Measurements from ENCODE around the gene QARS1.

QARS1 gene

DNA sequence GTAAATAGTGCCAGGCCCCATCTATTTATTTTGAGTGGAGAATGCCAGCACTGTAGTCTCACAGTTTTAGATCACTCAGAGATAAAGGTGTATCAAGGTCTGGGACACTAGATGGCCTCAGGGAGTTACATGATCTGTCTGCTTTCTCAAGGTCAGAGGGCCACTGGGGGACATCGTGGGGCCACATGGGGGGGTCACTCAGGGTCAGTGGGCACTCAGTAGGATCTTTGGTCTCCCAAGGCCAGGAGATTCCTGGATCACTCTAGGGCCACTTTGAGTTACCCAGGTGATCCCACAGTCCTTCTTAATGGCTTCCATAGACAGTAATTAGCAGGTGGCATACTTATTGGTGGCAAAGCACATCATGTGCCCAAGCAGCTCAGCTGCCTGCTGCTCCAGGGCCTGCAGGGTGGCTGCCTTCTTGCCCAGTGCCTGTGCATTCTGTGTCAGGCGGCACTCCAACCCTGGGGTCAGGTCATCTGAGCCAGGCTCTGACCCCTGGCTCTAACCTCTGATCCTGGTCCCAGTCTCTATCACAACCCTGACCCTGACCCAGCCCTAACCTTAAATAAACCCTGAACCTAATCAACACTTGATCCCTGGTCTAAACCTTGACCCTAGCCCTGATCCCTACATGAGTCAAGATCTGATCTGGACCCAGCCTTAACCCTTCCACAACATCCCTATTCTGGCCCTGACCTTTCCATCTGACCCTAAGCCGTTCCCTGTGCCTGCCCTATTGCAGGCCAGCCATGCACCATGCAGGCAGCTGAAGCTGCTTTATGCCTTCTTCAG is 30.1 kb upstream of the QARS1 start:
- TF ChIP-seq, protein P1, sequence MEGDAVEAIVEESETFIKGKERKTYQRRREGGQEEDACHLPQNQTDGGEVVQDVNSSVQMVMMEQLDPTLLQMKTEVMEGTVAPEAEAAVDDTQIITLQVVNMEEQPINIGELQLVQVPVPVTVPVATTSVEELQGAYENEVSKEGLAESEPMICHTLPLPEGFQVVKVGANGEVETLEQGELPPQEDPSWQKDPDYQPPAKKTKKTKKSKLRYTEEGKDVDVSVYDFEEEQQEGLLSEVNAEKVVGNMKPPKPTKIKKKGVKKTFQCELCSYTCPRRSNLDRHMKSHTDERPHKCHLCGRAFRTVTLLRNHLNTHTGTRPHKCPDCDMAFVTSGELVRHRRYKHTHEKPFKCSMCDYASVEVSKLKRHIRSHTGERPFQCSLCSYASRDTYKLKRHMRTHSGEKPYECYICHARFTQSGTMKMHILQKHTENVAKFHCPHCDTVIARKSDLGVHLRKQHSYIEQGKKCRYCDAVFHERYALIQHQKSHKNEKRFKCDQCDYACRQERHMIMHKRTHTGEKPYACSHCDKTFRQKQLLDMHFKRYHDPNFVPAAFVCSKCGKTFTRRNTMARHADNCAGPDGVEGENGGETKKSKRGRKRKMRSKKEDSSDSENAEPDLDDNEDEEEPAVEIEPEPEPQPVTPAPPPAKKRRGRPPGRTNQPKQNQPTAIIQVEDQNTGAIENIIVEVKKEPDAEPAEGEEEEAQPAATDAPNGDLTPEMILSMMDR (IDR thresholded peaks at IDR 0.05; ENCODE audit: extremely low read depth, missing control alignments): no peak
- no peak for DNase-seq (ENCODE audit: low spot score)

DNA sequence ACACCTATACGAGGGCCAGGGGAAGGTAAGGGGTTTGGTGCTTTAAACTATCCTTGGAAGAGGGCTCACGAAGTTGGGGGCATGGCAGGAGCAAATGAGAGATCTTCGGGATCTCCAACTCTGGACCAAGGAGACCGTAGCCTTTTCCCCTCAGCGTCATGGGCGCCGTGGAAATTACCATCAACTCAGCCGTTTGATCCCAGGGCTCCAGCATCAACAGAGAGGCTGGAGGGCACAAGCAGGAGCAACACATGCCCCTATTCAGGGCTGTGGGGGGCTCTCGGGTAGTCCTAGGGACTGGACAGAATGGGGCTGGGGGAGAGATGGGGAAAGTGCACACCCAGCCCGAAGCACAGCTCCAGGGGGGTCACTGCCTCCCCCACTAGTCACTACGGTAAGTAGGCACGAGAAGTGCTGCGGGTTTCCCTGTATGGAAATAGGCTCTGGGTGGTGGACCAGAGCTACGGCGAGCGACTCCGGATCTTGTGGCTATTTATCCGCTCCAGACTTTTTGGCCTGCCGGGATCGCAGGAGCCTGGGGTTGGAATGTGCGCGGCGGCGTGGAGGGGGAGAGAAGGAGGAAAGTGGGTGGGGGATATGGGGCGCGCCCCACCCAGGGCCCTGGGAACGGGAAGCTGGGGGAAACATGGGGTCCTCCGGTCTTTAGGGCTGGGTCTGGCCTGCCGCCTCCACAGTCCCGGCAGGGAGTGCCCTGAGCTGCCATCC is 28.8 kb upstream of the QARS1 start:
- DNase-seq (ENCODE audit: low spot score): no peak
- TF ChIP-seq, protein P1 (IDR thresholded peaks at IDR 0.05; ENCODE audit: extremely low read depth, missing control alignments): no peak

DNA sequence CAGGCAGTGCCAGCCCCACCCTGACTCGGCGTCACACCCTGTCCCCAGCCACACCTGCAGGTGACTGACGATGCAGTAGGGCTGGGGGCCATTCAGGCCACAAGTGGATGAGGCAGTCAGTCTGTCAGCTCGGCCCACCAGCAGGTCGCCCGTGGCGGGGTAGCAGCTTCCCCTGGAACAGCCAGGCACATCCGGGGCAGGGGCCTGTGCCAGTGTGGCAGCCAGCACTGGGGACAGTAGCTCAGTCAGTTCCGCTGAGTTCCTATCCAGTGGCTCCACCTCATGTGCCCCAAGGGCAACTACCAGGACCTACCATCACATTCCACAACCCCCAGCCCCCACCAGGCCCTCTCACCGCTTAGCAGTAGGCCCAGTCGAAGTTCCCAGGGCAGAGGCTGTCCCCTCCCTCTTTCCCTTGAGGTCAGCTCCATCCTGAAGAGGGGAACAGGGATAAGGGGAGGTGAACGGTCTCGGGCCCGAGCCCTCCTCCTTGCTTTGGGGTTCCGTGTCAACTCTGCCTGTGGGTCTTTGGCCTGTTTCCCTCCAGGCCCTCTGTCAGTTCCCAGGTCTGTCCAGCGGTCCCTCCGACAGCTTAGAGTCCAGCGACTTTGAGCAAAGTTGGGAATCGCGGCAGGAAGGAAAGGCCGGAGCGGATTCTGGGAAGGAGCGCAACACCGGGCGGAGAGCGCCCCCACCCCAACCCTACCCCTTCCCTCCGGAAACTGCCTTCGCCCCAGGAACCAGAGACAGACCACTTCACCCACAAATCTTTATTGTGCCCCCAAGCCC is 28.1 kb upstream of the QARS1 start, which contains the start of gene LAMB2:
Gene LAMB2 (minus strand): TSS at position 614 of the 789 bp plus-strand sequence. CDS start 183 bp downstream, at position 431.
- no peak for DNase-seq (ENCODE audit: low spot score)
- TF ChIP-seq, protein P1 (IDR thresholded peaks at IDR 0.05; ENCODE audit: extremely low read depth, missing control alignments): no peak

DNA sequence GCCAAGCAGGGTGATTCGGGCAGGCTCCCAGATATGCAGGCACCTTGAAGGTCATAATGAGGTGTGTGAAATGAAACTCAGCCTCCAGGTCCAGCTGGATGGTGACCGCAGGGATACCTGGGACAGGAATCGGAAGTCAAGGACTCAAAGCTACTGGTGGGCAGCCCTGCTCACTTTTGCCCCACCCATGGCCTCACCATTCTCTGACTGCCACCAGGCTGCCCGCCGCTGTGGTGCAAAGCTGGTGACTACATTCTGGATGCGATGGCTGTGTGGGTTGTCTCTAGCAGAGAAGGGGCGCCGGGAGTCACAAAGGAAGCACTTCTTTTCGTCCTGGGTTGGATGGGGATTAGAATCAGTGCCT is 27.5 kb upstream of the QARS1 start:
- TF ChIP-seq, protein P1 (IDR thresholded peaks at IDR 0.05; ENCODE audit: extremely low read depth, missing control alignments): no peak
- no peak for DNase-seq (ENCODE audit: low spot score)

DNA sequence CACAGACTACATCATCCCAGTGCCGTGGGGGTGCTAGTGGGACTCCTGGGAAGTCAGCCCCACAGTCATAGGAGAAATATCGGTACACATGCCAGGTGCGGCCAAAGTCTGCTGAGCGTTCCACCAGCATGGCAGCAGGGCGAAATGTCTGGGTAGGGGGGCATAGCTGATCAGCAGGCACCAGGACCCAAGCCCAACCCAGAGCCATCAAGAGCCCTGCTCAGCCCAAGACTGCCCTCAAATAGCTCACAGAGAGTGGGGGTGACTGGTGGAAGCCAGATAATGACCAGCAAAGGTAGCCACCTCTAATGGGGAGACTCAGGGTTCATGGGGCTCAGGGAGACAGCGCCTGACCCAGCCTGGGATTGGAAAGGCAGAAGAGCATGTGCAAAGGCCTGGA is 27.0 kb upstream of the QARS1 start:
- DNase-seq (ENCODE audit: low spot score): no peak
- TF ChIP-seq, protein P1 (IDR thresholded peaks at IDR 0.05; ENCODE audit: extremely low read depth, missing control alignments): no peak

DNA sequence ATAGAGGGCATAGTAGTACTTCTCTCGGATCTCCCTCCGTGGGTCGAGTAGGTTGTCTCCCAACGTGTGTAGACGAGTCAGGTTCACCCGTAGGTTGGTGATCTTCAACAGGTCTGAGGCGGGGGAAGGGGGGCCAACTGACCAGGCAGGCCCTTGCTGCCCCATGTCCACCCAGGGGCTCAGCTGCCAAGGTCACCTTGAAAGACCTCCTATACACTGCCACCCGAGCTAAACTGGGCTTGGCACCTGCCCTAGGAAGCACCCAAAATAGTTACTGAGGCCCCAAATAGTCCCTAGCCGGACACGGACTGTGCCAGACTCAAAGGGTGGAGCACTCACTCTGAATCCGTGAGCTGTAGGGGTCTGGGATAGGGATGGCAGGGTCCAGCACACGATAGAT is 26.5 kb upstream of the QARS1 start:
- TF ChIP-seq, protein P1 (IDR thresholded peaks at IDR 0.05; ENCODE audit: extremely low read depth, missing control alignments): no peak
- DNase-seq (ENCODE audit: low spot score): no peak

Measured in GM20000 (cell line).